ENCODE data around the gene NRCAM. TPM values are rescaled to one million over a fixed set of nuclear protein-coding genes. Genes with fewer than 3 reads are reported as not detected.

Gene NRCAM
- polyA plus RNA-seq, 1 donor (not counting 4 experiments of a cell fraction or from before 2014, with no cell fraction given) = 4.0 TPM

GRCh38 chr7:108404509-108405420 is 51.5 kb downstream of the NRCAM start:
- TF ChIP-seq CTCF (optimal IDR thresholded peaks at IDR 0.05 in 1 of 3, IDR thresholded peaks at IDR 0.05 in 1 of 3, conservative IDR thresholded peaks at IDR 0.05 in 1 of 3; ENCODE audit: extremely low read depth in 1 of 3, insufficient read depth in 2 of 3, low read length in 3 of 3) (no peak), EZH2 (IDR thresholded peaks at IDR 0.05; ENCODE audit: low read length) (no peak)
- Histone ChIP-seq H3K27me3 (ENCODE audit: control insufficient read depth, extremely low read depth, insufficient read depth, low read length) (no peaks in the 10 kb centered on the region), H3K36me3 (ENCODE audit: control insufficient read depth in 2 of 2, extremely low read depth in 1 of 2, insufficient read depth in 2 of 2, low read length in 2 of 2) (no peaks in the 10 kb centered on the region), H3K9ac (ENCODE audit: control insufficient read depth, extremely low read depth, insufficient read depth, low read length) (no peak overlapping the region), H3K9me3 (ENCODE audit: control insufficient read depth, low read depth, low read length) (no peaks in the 10 kb centered on the region), H3K27ac (ENCODE audit: control insufficient read depth, insufficient read depth, low read length) (no peak overlapping the region), H3K79me2 (ENCODE audit: control insufficient read depth, insufficient read depth, low read length) (no peaks in the 10 kb centered on the region), H4K20me1 (ENCODE audit: control insufficient read depth, extremely low read depth, insufficient read depth, low read length) (no peaks in the 10 kb centered on the region), H3K4me3 (ENCODE audit: control insufficient read depth in 2 of 3, extremely low read depth in 1 of 3, insufficient read depth in 2 of 3, low read depth in 1 of 3, low read length in 3 of 3) (no peak overlapping the region), H3K4me2 (ENCODE audit: control insufficient read depth, extremely low read depth, insufficient read depth, low read depth, low read length) (no peak overlapping the region), H3K4me1 (ENCODE audit: control insufficient read depth, extremely low read depth, insufficient read depth, low read length) (no peaks in the 10 kb centered on the region), H2AFZ (ENCODE audit: control insufficient read depth, low read length) (no peak overlapping the region), H3K9me1 (ENCODE audit: control insufficient read depth, extremely low read depth, insufficient read depth, low read length) (no peaks in the 10 kb centered on the region)
- FAIRE-seq = no peak
- DNase-seq (ENCODE audit: low read depth, low spot score) = no peak
- dilution Hi-C loops (cut with MboI; ENCODE audit: extremely low pct_ligation_motif_present, low sequenced_read_pairs) = no loop called here

GRCh38 chr7:108403597-108404217 is 52.5 kb downstream of the NRCAM start:
- Histone ChIP-seq H3K4me3 (ENCODE audit: control insufficient read depth in 2 of 3, extremely low read depth in 1 of 3, insufficient read depth in 2 of 3, low read depth in 1 of 3, low read length in 3 of 3) (no peak overlapping the region), H3K36me3 (ENCODE audit: control insufficient read depth in 2 of 2, extremely low read depth in 1 of 2, insufficient read depth in 2 of 2, low read length in 2 of 2) (no peaks in the 10 kb centered on the region), H3K79me2 (ENCODE audit: control insufficient read depth, insufficient read depth, low read length) (no peaks in the 10 kb centered on the region), H4K20me1 (ENCODE audit: control insufficient read depth, extremely low read depth, insufficient read depth, low read length) (no peaks in the 10 kb centered on the region), H3K9me1 (ENCODE audit: control insufficient read depth, extremely low read depth, insufficient read depth, low read length) (no peaks in the 10 kb centered on the region), H3K27ac (ENCODE audit: control insufficient read depth, insufficient read depth, low read length) (no peak overlapping the region), H3K27me3 (ENCODE audit: control insufficient read depth, extremely low read depth, insufficient read depth, low read length) (no peaks in the 10 kb centered on the region), H3K4me2 (ENCODE audit: control insufficient read depth, extremely low read depth, insufficient read depth, low read depth, low read length) (no peak overlapping the region), H3K9me3 (ENCODE audit: control insufficient read depth, low read depth, low read length) (no peaks in the 10 kb centered on the region), H2AFZ (ENCODE audit: control insufficient read depth, low read length) (no peak overlapping the region), H3K4me1 (ENCODE audit: control insufficient read depth, extremely low read depth, insufficient read depth, low read length) (no peaks in the 10 kb centered on the region), H3K9ac (ENCODE audit: control insufficient read depth, extremely low read depth, insufficient read depth, low read length) (no peak overlapping the region)
- FAIRE-seq (no peak), DNase-seq (ENCODE audit: low read depth, low spot score) (no peak)
- TF ChIP-seq EZH2 (IDR thresholded peaks at IDR 0.05; ENCODE audit: low read length) (no peak), CTCF (optimal IDR thresholded peaks at IDR 0.05 in 1 of 3, IDR thresholded peaks at IDR 0.05 in 1 of 3, conservative IDR thresholded peaks at IDR 0.05 in 1 of 3; ENCODE audit: extremely low read depth in 1 of 3, insufficient read depth in 2 of 3, low read length in 3 of 3) (no peak)
- dilution Hi-C loops (cut with MboI; ENCODE audit: extremely low pct_ligation_motif_present, low sequenced_read_pairs) = no loop called here

Measured in keratinocyte (primary cell).